H9 (cell line): Measurements from ENCODE around the gene ITPK1. TPM values are rescaled to one million over a fixed set of nuclear protein-coding genes. Genes with fewer than 3 reads are reported as not detected.
A peak's percentile ranks its signal among the peaks of the same experiment; 100 is the strongest.

Experiments
- DNase-seq: peaks from one replicate; pipeline ENCODE4 v3.0.0-alpha.2; 2017
- H2AFZ ChIP-seq: one replicate; pipeline ENCODE4 v1.6.1; 2013; ENCODE audit warnings: mild to moderate bottlenecking, low read length, control low read depth, moderate library complexity
- H2AK5ac ChIP-seq: 2 replicates; pipeline ENCODE4 v1.6.1; 2013; ENCODE audit warnings: low read length, control low read depth, mixed read lengths; ENCODE audit not compliant: insufficient read length
- H2BK120ac ChIP-seq: one replicate; pipeline ENCODE4 v1.6.1; 2013; ENCODE audit warnings: low read depth, mild to moderate bottlenecking, low read length, control low read depth, inconsistent platforms; ENCODE audit not compliant: poor library complexity, severe bottlenecking
- H2BK12ac ChIP-seq: 2 replicates; pipeline ENCODE4 v1.6.1; 2013; ENCODE audit warnings: low read length, control low read depth, mixed read lengths, low read depth; ENCODE audit not compliant: insufficient read length
- H2BK15ac ChIP-seq: 2 replicates; pipeline ENCODE4 v1.6.1; 2013; ENCODE audit warnings: low read depth, low read length, control low read depth
- H2BK20ac ChIP-seq: one replicate; pipeline ENCODE4 v1.6.1; 2013; ENCODE audit warnings: low read depth, mild to moderate bottlenecking, low read length, control low read depth, inconsistent platforms; ENCODE audit not compliant: poor library complexity, severe bottlenecking
- H2BK5ac ChIP-seq: 2 replicates; pipeline ENCODE4 v1.6.1; 2013; ENCODE audit warnings: low read length, control low read depth, mixed read lengths; ENCODE audit not compliant: insufficient read length
- H3K14ac ChIP-seq: 2 replicates; pipeline ENCODE4 v1.6.1; 2013; ENCODE audit warnings: low read length, control low read depth; ENCODE audit not compliant: insufficient read depth
- H3K18ac ChIP-seq: 2 replicates; pipeline ENCODE4 v1.6.1; 2013; ENCODE audit warnings: low read depth, mild to moderate bottlenecking, mixed read lengths, low read length, control low read depth; ENCODE audit not compliant: insufficient read length
- H3K23ac ChIP-seq: 2 replicates; pipeline ENCODE4 v1.6.1; 2013; ENCODE audit warnings: low read length, control low read depth, mixed read lengths, low read depth; ENCODE audit not compliant: insufficient read length
- H3K23me2 ChIP-seq: 2 replicates; pipeline ENCODE4 v1.6.1; 2013; ENCODE audit warnings: low read depth, mild to moderate bottlenecking, mixed read lengths, low read length, control low read depth; ENCODE audit not compliant: insufficient read length, poor library complexity, severe bottlenecking
- H3K27ac ChIP-seq: 2 replicates; pipeline ENCODE4 v1.5.1; 2013; ENCODE audit warnings: low read length, control low read depth, mixed read lengths, low read depth; ENCODE audit not compliant: insufficient read length
- H3K27me3 ChIP-seq: 2 replicates; pipeline ENCODE4 v1.6.1; 2013; ENCODE audit warnings: low read length, control low read depth, inconsistent platforms; ENCODE audit not compliant: insufficient read depth
- H3K4ac ChIP-seq: 2 replicates; pipeline ENCODE4 v1.6.1; 2013; ENCODE audit warnings: low read depth, mild to moderate bottlenecking, control low read depth, inconsistent platforms, low read length, moderate library complexity
- H3K4me1 ChIP-seq: 2 replicates; pipeline ENCODE4 v1.6.1; 2013; ENCODE audit warnings: low read length, control low read depth, inconsistent platforms; ENCODE audit not compliant: insufficient read depth
- H3K4me2 ChIP-seq: 2 replicates; pipeline ENCODE4 v1.6.1; 2013; ENCODE audit warnings: low read length, control low read depth, mixed read lengths; ENCODE audit not compliant: insufficient read length, insufficient read depth
- H3K56ac ChIP-seq: 2 replicates; pipeline ENCODE4 v1.6.1; 2013; ENCODE audit warnings: low read depth, mild to moderate bottlenecking, mixed read lengths, low read length, control low read depth; ENCODE audit not compliant: insufficient read length
- H3K79me1 ChIP-seq: 2 replicates; pipeline ENCODE4 v1.6.1; 2013; ENCODE audit warnings: low read depth, mild to moderate bottlenecking, moderate library complexity, low read length, control low read depth, inconsistent platforms; ENCODE audit not compliant: insufficient read depth, poor library complexity, severe bottlenecking
- H3K79me2 ChIP-seq: 2 replicates; pipeline ENCODE4 v1.6.1; 2013; ENCODE audit warnings: low read length, control low read depth, inconsistent platforms; ENCODE audit not compliant: insufficient read depth
- H3K9ac ChIP-seq: 2 replicates; pipeline ENCODE4 v1.6.1; 2013; ENCODE audit warnings: low read length, control low read depth, mixed read lengths; ENCODE audit not compliant: insufficient read length; ENCODE audit errors: extremely low read depth
- H3K9me3 ChIP-seq: one replicate; pipeline ENCODE4 v1.6.1; 2013; ENCODE audit warnings: low read depth, low read length, inconsistent platforms; ENCODE audit not compliant: control insufficient read depth
- H3T11ph ChIP-seq: one replicate; pipeline ENCODE4 v1.6.1; 2013; ENCODE audit warnings: mild to moderate bottlenecking, low read length, control low read depth, inconsistent platforms
- H4K20me1 ChIP-seq: one replicate; pipeline ENCODE4 v1.6.1; 2013; ENCODE audit not compliant: control insufficient read depth, insufficient read length, insufficient read depth
- H4K5ac ChIP-seq: 2 replicates; pipeline ENCODE4 v1.6.1; 2013; ENCODE audit warnings: low read depth, mild to moderate bottlenecking, mixed read lengths, low read length, control low read depth; ENCODE audit not compliant: insufficient read length
- H4K8ac ChIP-seq: replicated peaks from 2 replicates; pipeline ENCODE4 v1.6.1; 2013; ENCODE audit warnings: low read length, control low read depth, mixed read lengths, low read depth; ENCODE audit not compliant: insufficient read length
- H4K91ac ChIP-seq: 2 replicates; pipeline ENCODE4 v1.6.1; 2013; ENCODE audit warnings: low read depth, mild to moderate bottlenecking, moderate library complexity, mixed read lengths, low read length, control low read depth; ENCODE audit not compliant: insufficient read length
- H3K27ac Mint-ChIP-seq, 3 experiments: 2 replicates in 2 of 3; 3 replicates in 1 of 3; pipeline ENCODE4 v1.8.0; 2020 to 2021; ENCODE audit warnings: mixed read lengths in 3 of 3, mild to moderate bottlenecking in 1 of 3, moderate library complexity in 1 of 3
- H3K27me3 Mint-ChIP-seq: 2 replicates; pipeline ENCODE4 v1.8.0; 2021; ENCODE audit warnings: low read depth, mild to moderate bottlenecking, moderate library complexity, mixed read lengths
- H3K36me3 Mint-ChIP-seq, 3 experiments: 2 replicates in 2 of 3; 3 replicates in 1 of 3; pipeline ENCODE4 v1.8.0; 2020 to 2021; ENCODE audit warnings: low read depth in 3 of 3, mixed read lengths in 3 of 3; ENCODE audit not compliant: insufficient read depth in 1 of 3
- H3K4me1 Mint-ChIP-seq, 2 experiments: 2 replicates each; pipeline ENCODE4 v1.8.0; 2020; ENCODE audit warnings: mixed read lengths in 2 of 2
- H3K4me3 Mint-ChIP-seq, 2 experiments: 2 replicates in 1 of 2; 3 replicates in 1 of 2; pipeline ENCODE4 v1.8.0; 2020 to 2021; ENCODE audit warnings: mild to moderate bottlenecking in 2 of 2, mixed read lengths in 2 of 2, moderate library complexity in 1 of 2
- H3K9me3 Mint-ChIP-seq, 2 experiments: 2 replicates in 1 of 2; 3 replicates in 1 of 2; pipeline ENCODE4 v1.8.0; 2020; ENCODE audit warnings: mild to moderate bottlenecking in 2 of 2, mixed read lengths in 2 of 2, moderate library complexity in 1 of 2
- CTCF ChIP-seq: fragments of 200-600 bp; sonication (generic); conservative IDR thresholded peaks from 3 replicates; pipeline ENCODE4 v1.8.0; 2021; ENCODE audit warnings: antibody characterized with exemption, mild to moderate bottlenecking
- WGBS: extraction: QIAGEN DNeasy Blood & Tissue Kit; methylation state at CpG from one replicate; pipeline ENCODE4 v1.1.7; 2013; ENCODE audit warnings: missing lambda C conversion rate, low lambda C conversion rate, mixed read lengths; ENCODE audit not compliant: insufficient read length; ENCODE audit errors: extremely low coverage; 5-methylcytosine and 5-hydroxymethylcytosine counted together
- total RNA-seq: library from RNA; stranded (reverse); gene quantifications from 2 replicates; pipeline ENCODE4 v1.2.1, GENCODE V29; 2021

The ITPK1 gene
- total RNA-seq, 1 experiment from 2014 or later, result 92.7 TPM

GRCh38 chr14:93011650-93012325, 103.9 kb downstream of the ITPK1 start:
- H3K23ac ChIP-seq, result no peak overlapping the region
- Mint-ChIP-seq H3K4me1 (peaks cover 14 to 18% of the 10 kb centered on the region in 2 experiments), H3K4me3 (no peak overlapping the region), H3K9me3 (no peaks in the 10 kb centered on the region), H3K27me3 (no peaks in the 10 kb centered on the region), H3K36me3 (peaks cover 2 to 12% (median 11%) of the 10 kb centered on the region in 3 experiments; a peak in 6 of 7 replicates), H3K27ac (peak overlapping the region; percentile 25 to 74 (median 54); a peak in 4 of 7 replicates)
- H3K9ac ChIP-seq, result no peak overlapping the region
- no peak overlapping the region for H2BK120ac ChIP-seq
- no peaks in the 10 kb centered on the region for H3K23me2 ChIP-seq
- no peak overlapping the region for H2AK5ac ChIP-seq
- H3K9me3 ChIP-seq, result no peaks in the 10 kb centered on the region
- DNase-seq, result no peak
- H3K27me3 ChIP-seq, result no peaks in the 10 kb centered on the region
- H3T11ph ChIP-seq, result no peak overlapping the region
- H3K79me1 ChIP-seq, result no peaks in the 10 kb centered on the region
- no peak overlapping the region for H3K18ac ChIP-seq
- no peak for TF ChIP-seq CTCF
- H4K91ac ChIP-seq, result no peak overlapping the region
- H3K4ac ChIP-seq, result no peak overlapping the region
- no CpG with 5 or more reads among the region's 22 CpGs for WGBS
- H2BK12ac ChIP-seq, result no peak overlapping the region
- no peak overlapping the region for H2BK5ac ChIP-seq
- no peaks in the 10 kb centered on the region for H3K4me1 ChIP-seq
- H3K27ac ChIP-seq, result no peak overlapping the region
- H2AFZ ChIP-seq, result no peak overlapping the region
- no peak overlapping the region for H4K8ac ChIP-seq
- no peak overlapping the region for H4K5ac ChIP-seq
- peak overlapping the region; percentile 11; the same call in 1 of the 2 replicates for H3K14ac ChIP-seq
- no peak overlapping the region for H3K56ac ChIP-seq
- H3K79me2 ChIP-seq, result no peaks in the 10 kb centered on the region
- no peak overlapping the region for H2BK15ac ChIP-seq
- no peaks in the 10 kb centered on the region for H4K20me1 ChIP-seq
- H2BK20ac ChIP-seq, result no peak overlapping the region
- H3K4me2 ChIP-seq, result no peak overlapping the region
